Spleen (tissue), 11 donors: ENCODE data around the gene EPC2. TPM values are rescaled to one million over a fixed set of nuclear protein-coding genes. Genes with fewer than 3 reads are reported as not detected.
"Not testable (repeated sequence)": the region's sequence is repeated elsewhere in the genome, so short reads cannot be mapped to it uniquely, and the experiment has no call there.

ENCODE experiments used
- DNase-seq: peaks from one replicate; pipeline ENCODE4 v3.0.0-alpha.2; 2020
- H3K27ac ChIP-seq, 8 donors: fragments of 200-600 bp; sonication (generic) in 7 of 8; 1 replicate in 4 of 8; 2 replicates in 4 of 8; pipeline versions ENCODE4 v1.5.0 to v1.8.0; 2016 to 2021; ENCODE audit warnings: inconsistent platforms in 4 of 8, mild to moderate bottlenecking in 4 of 8, moderate library complexity in 1 of 8
- H3K27me3 ChIP-seq, 7 donors: fragments of 200-600 bp; sonication (generic) in 6 of 7; replicated peaks in 1 of 7; 1 replicate in 4 of 7; 2 replicates in 3 of 7; pipeline versions ENCODE4 v1.5.0 to v1.8.0; 2016 to 2021; ENCODE audit warnings: inconsistent platforms in 3 of 7, mild to moderate bottlenecking in 1 of 7
- H3K36me3 ChIP-seq, 6 donors: fragments of 200-600 bp; sonication (generic) in 5 of 6; 1 replicate in 4 of 6; 2 replicates in 2 of 6; pipeline versions ENCODE4 v1.5.0 to v1.8.0; 2016 to 2021; ENCODE audit warnings: inconsistent platforms in 2 of 6
- H3K4me1 ChIP-seq, 6 donors: fragments of 200-600 bp; sonication (generic) in 5 of 6; 1 replicate in 3 of 6; 2 replicates in 3 of 6; pipeline versions ENCODE4 v1.5.0 to v1.8.0; 2016 to 2021; ENCODE audit warnings: inconsistent platforms in 3 of 6
- H3K4me3 ChIP-seq, 8 donors: fragments of 200-600 bp; sonication (generic) in 7 of 8; 1 replicate in 4 of 8; 2 replicates in 4 of 8; pipeline versions ENCODE4 v1.5.0 to v1.8.0; 2016 to 2021; ENCODE audit warnings: inconsistent platforms in 4 of 8, mild to moderate bottlenecking in 4 of 8, moderate library complexity in 2 of 8
- H3K9me3 ChIP-seq, 8 donors: fragments of 200-600 bp; sonication (generic) in 7 of 8; 1 replicate in 4 of 8; 2 replicates in 4 of 8; pipeline versions ENCODE4 v1.5.0 to v1.8.0; 2016 to 2021; ENCODE audit warnings: inconsistent platforms in 4 of 8
- CTCF ChIP-seq, 11 experiments: fragments of 200-600 bp in 7 of 11; fragments of 450-650 bp in 4 of 11; sonication (generic) in 4 of 11; IDR thresholded peaks in 8 of 11; conservative IDR thresholded peaks in 3 of 11; 1 replicate in 7 of 11; 2 replicates in 4 of 11; pipeline versions ENCODE4 v1.4.0 to v1.8.0; 2016 to 2021; ENCODE audit warnings: antibody characterized with exemption in 11 of 11, inconsistent platforms in 4 of 11, mild to moderate bottlenecking in 1 of 11
- POLR2A ChIP-seq, 3 donors: fragments of 450-650 bp; IDR thresholded peaks; one replicate each; pipeline ENCODE4 v1.5.1; 2017; ENCODE audit warnings: antibody characterized with exemption in 3 of 3, mild to moderate bottlenecking in 1 of 3
- POLR2AphosphoS5 ChIP-seq, 3 donors: sonication (generic); formaldehyde crosslinking; IDR thresholded peaks; one replicate each; pipeline ENCODE4 v1.5.1; 2017; ENCODE audit warnings: antibody characterized with exemption in 3 of 3
- WGBS, 5 donors: extraction: QIAGEN DNeasy Blood & Tissue Kit in 3 of 5; methylation state at CpG; one replicate each; pipeline versions ENCODE4 v1.1.5 to v1.1.7; 2013 to 2018; 5-methylcytosine and 5-hydroxymethylcytosine counted together
- intact Hi-C: fragments of 100-400 bp; cut with DNase I; formaldehyde crosslinking; loops from one replicate; pipeline ENCODE4 v1.15.0; 2023; ENCODE audit warnings: low total_unique reads
- polyA plus RNA-seq, 3 donors: library from polyadenylated mRNA; stranded (reverse); fragments of 200-250 nt; gene quantifications; one replicate each; pipeline ENCODE4 v1.2.1, GENCODE V29; 2013
- total RNA-seq, 7 donors: library from RNA; depleted of rRNA in 3 of 7; stranded (reverse); fragments of >200 nt in 3 of 7; fragmentation: NEBNext Ultra II Directional in 4 of 7; extraction: Animal tissue kit (Norgen Biotek cat#: 25700) in 4 of 7; gene quantifications; one replicate each; pipeline versions ENCODE4 v1.1.0 to v1.2.1, GENCODE V29; 2016 to 2021
- donor health status: healthy with polysubstance abuse.
- donor health status: DM: no; HTN: no; CAD: no; lungs with moderate emphysema.
- donor health status: DM: no; HTN: no; CAD: no.
- donor health status: Bipolar disorder and iron deficiency.
- donor health status: healthy.
- donor health status: DM: no; HTN: no; CAD: no.
- donor health status: DM: yes; HTN: yes; CAD: no.

Gene EPC2
- total and polyA plus RNA-seq, 10 donors, result 7.4 to 49.0 (median 40.7) TPM

GRCh38 chr2:148789059-148789458 is 144.5 kb downstream of the EPC2 start:
- TF ChIP-seq CTCF (IDR thresholded peaks at IDR 0.05 in 8 of 11, conservative IDR thresholded peaks at IDR 0.05 in 3 of 11), result no peak
- no peak for TF ChIP-seq POLR2AphosphoS5 (IDR thresholded peaks at IDR 0.05)
- no peak for TF ChIP-seq POLR2A (IDR thresholded peaks at IDR 0.05)
- intact Hi-C loops, result no loop called here

GRCh38 chr2:148790172-148790571 is 145.6 kb downstream of the EPC2 start:
- H3K36me3 ChIP-seq, result peaks cover 0 to 47% (median 15%) of the 10 kb centered on the region in 6 donors
- H3K4me3 ChIP-seq, H3K4me1 ChIP-seq, DNase-seq, intact Hi-C loops, H3K27me3 ChIP-seq, H3K9me3 ChIP-seq, H3K27ac ChIP-seq: not testable (repeated sequence)
- WGBS, 5 donors, result 96 to 99% (median 98%) methylated on average over 5 of the region's 5 CpGs

More at GRCh38 chr2:148789059-148789458, 144.5 kb downstream of the EPC2 start:
- Histone ChIP-seq H3K27ac (no peak overlapping the region), H3K27me3 (no peaks in the 10 kb centered on the region), H3K36me3 (peaks cover 2 to 58% (median 25%) of the 10 kb centered on the region in 6 donors), H3K4me1 (no peaks in the 10 kb centered on the region), H3K4me3 (no peak overlapping the region), H3K9me3 (peaks cover 0 to 10% (median 0%) of the 10 kb centered on the region in 8 donors)
- no peak for DNase-seq

GRCh38 chr2:148794558-148794957 is 150.0 kb downstream of the EPC2 start:
- intact Hi-C loops, result no loop called here
- 73 to 91% (median 82%) methylated on average over 2 of the region's 2 CpGs for WGBS, 5 donors

GRCh38 chr2:148796735-148797512 is 152.4 kb downstream of the EPC2 start:
- no peaks in the 10 kb centered on the region for H3K27me3 ChIP-seq
- H3K4me3 ChIP-seq, result no peak overlapping the region
- TF ChIP-seq POLR2A (IDR thresholded peaks at IDR 0.05), result no peak
- no peak for TF ChIP-seq CTCF (IDR thresholded peaks at IDR 0.05 in 8 of 11, conservative IDR thresholded peaks at IDR 0.05 in 3 of 11)
- no peak for TF ChIP-seq POLR2AphosphoS5 (IDR thresholded peaks at IDR 0.05)
- H3K4me1 ChIP-seq, result no peaks in the 10 kb centered on the region
- H3K36me3 ChIP-seq, result no peaks in the 10 kb centered on the region
- no peak overlapping the region for H3K27ac ChIP-seq
- DNase-seq, result no peak
- intact Hi-C loops, result no loop called here
- WGBS, 5 donors, result 48 to 83% (median 65%) methylated on average over 3 of the region's 3 CpGs
- H3K9me3 ChIP-seq, result peaks cover 0 to under 1% (median 0%) of the 10 kb centered on the region in 8 donors

More at GRCh38 chr2:148794558-148794957, 150.0 kb downstream of the EPC2 start:
- Histone ChIP-seq H3K27ac (no peak overlapping the region), H3K4me3 (no peak overlapping the region), H3K9me3 (peaks cover 0 to 7% (median 0%) of the 10 kb centered on the region in 8 donors), H3K36me3 (peaks cover 0 to 4% (median 0%) of the 10 kb centered on the region in 6 donors), H3K27me3 (no peaks in the 10 kb centered on the region), H3K4me1 (no peaks in the 10 kb centered on the region)
- TF ChIP-seq POLR2AphosphoS5 (IDR thresholded peaks at IDR 0.05) (no peak), CTCF (IDR thresholded peaks at IDR 0.05 in 8 of 11, conservative IDR thresholded peaks at IDR 0.05 in 3 of 11) (no peak), POLR2A (IDR thresholded peaks at IDR 0.05) (no peak)
- no peak for DNase-seq
